HEK293 (cell line): Measurements from ENCODE around the gene SRRM2.

Experiments used
- CTCF ChIA-PET: fragments of 350-600 bp; formaldehyde crosslinking; extraction: SDS; loops from one replicate; lab custom pipeline; 2021; ENCODE audit warnings: antibody characterized with exemption; lab: Yijun Ruan, JAX
- POLR2A ChIA-PET: fragments of 300-600 bp; formaldehyde crosslinking; extraction: SDS; loops from one replicate; lab custom pipeline; 2020; ENCODE audit warnings: antibody characterized with exemption, inconsistent platforms; lab: Yijun Ruan, JAX
- H3K27ac ChIP-seq: fragments of 200-500 bp; sonication (Bioruptor generic); 2 replicates; pipeline ENCODE4 v1.5.1; 2014; ENCODE audit warnings: low read depth, low read length, control low read depth, inconsistent platforms; ENCODE audit errors: extremely low read depth
- H3K36me3 ChIP-seq, 2 experiments: fragments of 200-500 bp in 1 of 2; sonication (Bioruptor generic) in 1 of 2; 1 replicate in 1 of 2; 2 replicates in 1 of 2; pipeline ENCODE4 v1.5.1; 2014 to 2017; ENCODE audit warnings: inconsistent platforms in 2 of 2, low read length in 2 of 2; ENCODE audit not compliant: control insufficient read depth in 2 of 2, insufficient read depth in 1 of 2
- H3K4me1 ChIP-seq: fragments of 200-500 bp; sonication (Bioruptor generic); 2 replicates; pipeline ENCODE4 v1.5.1; 2014; ENCODE audit warnings: mild to moderate bottlenecking, low read length, inconsistent platforms; ENCODE audit not compliant: control insufficient read depth, insufficient read depth
- H3K4me3 ChIP-seq: 2 replicates; pipeline ENCODE4 v1.5.1; 2011; ENCODE audit warnings: low read depth, mild to moderate bottlenecking, control low read depth, low read length, moderate library complexity
- H3K9me3 ChIP-seq: fragments of 200-500 bp; sonication (Bioruptor generic); 2 replicates; pipeline ENCODE4 v1.5.1; 2014; ENCODE audit warnings: low read depth, low read length, inconsistent platforms; ENCODE audit not compliant: control insufficient read depth, insufficient read depth
- FEZF1 ChIP-seq: fragments of 450-650 bp; formaldehyde crosslinking; IDR thresholded peaks from 2 replicates; pipeline ENCODE4 v1.5.1; 2016; ENCODE audit warnings: missing biosample characterization, missing genetic modification characterization
- HOXD13 ChIP-seq: sonication (generic); formaldehyde crosslinking; IDR thresholded peaks from 2 replicates; pipeline ENCODE4 v1.8.0; 2022; ENCODE audit warnings: missing genetic modification reagents, borderline replicate concordance
- ZBTB21 ChIP-seq: fragments of 450-650 bp; formaldehyde crosslinking; IDR thresholded peaks from 2 replicates; pipeline ENCODE4 v1.5.1; 2017; ENCODE audit warnings: missing biosample characterization, missing genetic modification characterization
- ZNF112 ChIP-seq: fragments of 450-650 bp; formaldehyde crosslinking; IDR thresholded peaks from 2 replicates; pipeline ENCODE4 v1.5.0; 2017; ENCODE audit warnings: missing biosample characterization, missing genetic modification characterization
- ZNF16 ChIP-seq: fragments of 450-650 bp; formaldehyde crosslinking; IDR thresholded peaks from 2 replicates; pipeline ENCODE4 v1.5.1; 2016; ENCODE audit warnings: low read depth, missing biosample characterization, missing genetic modification characterization
- ZNF175 ChIP-seq: fragments of 450-650 bp; formaldehyde crosslinking; IDR thresholded peaks from 2 replicates; pipeline ENCODE4 v1.5.1; 2016; ENCODE audit warnings: missing biosample characterization, missing genetic modification characterization
- ZNF184 ChIP-seq: fragments of 450-650 bp; IDR thresholded peaks from 2 replicates; pipeline ENCODE4 v1.5.1; 2018; ENCODE audit warnings: missing biosample characterization, mild to moderate bottlenecking, missing genetic modification characterization
- ZNF202 ChIP-seq: fragments of 450-650 bp; formaldehyde crosslinking; IDR thresholded peaks from 2 replicates; pipeline ENCODE4 v1.5.1; 2016; ENCODE audit warnings: missing biosample characterization, missing genetic modification characterization, borderline replicate concordance
- ZNF211 ChIP-seq: fragments of 450-650 bp; formaldehyde crosslinking; IDR thresholded peaks from 2 replicates; pipeline ENCODE4 v1.5.1; 2016; ENCODE audit warnings: low read depth, missing biosample characterization, missing genetic modification characterization
- ZNF214 ChIP-seq: fragments of 450-650 bp; formaldehyde crosslinking; IDR thresholded peaks from 2 replicates; pipeline ENCODE4 v1.5.1; 2017; ENCODE audit warnings: missing biosample characterization, mild to moderate bottlenecking, missing genetic modification characterization, borderline replicate concordance
- ZNF24 ChIP-seq: fragments of 450-650 bp; formaldehyde crosslinking; IDR thresholded peaks from 2 replicates; pipeline ENCODE4 v1.5.1; 2016; ENCODE audit warnings: missing biosample characterization, missing genetic modification characterization
- ZNF335 ChIP-seq: fragments of 450-650 bp; formaldehyde crosslinking; conservative IDR thresholded peaks from 2 replicates; pipeline ENCODE4 v1.5.1; 2016; ENCODE audit warnings: missing biosample characterization, missing genetic modification characterization
- ZNF48 ChIP-seq: fragments of 450-650 bp; formaldehyde crosslinking; IDR thresholded peaks from 2 replicates; pipeline ENCODE4 v1.5.1; 2016; ENCODE audit warnings: missing biosample characterization, missing genetic modification characterization
- ZNF514 ChIP-seq: fragments of 450-650 bp; formaldehyde crosslinking; IDR thresholded peaks from 2 replicates; pipeline ENCODE4 v1.5.1; 2016; ENCODE audit warnings: missing biosample characterization, missing genetic modification characterization
- ZNF548 ChIP-seq: fragments of 450-650 bp; formaldehyde crosslinking; IDR thresholded peaks from 2 replicates; pipeline ENCODE4 v1.5.1; 2016; ENCODE audit warnings: missing biosample characterization, missing genetic modification characterization
- ZNF549 ChIP-seq: fragments of 450-650 bp; IDR thresholded peaks from 2 replicates; pipeline ENCODE4 v1.5.1; 2018; ENCODE audit warnings: missing biosample characterization, missing genetic modification characterization, mild to moderate bottlenecking, inconsistent platforms, moderate library complexity
- ZNF558 ChIP-seq: fragments of 450-650 bp; formaldehyde crosslinking; IDR thresholded peaks from 2 replicates; pipeline ENCODE4 v1.5.1; 2016; ENCODE audit warnings: missing biosample characterization, missing genetic modification characterization
- ZNF621 ChIP-seq: fragments of 450-650 bp; formaldehyde crosslinking; IDR thresholded peaks from 2 replicates; pipeline ENCODE4 v1.5.1; 2017; ENCODE audit warnings: missing biosample characterization, missing genetic modification characterization
- ZNF707 ChIP-seq: fragments of 450-650 bp; formaldehyde crosslinking; IDR thresholded peaks from 2 replicates; pipeline ENCODE4 v1.5.1; 2016; ENCODE audit warnings: missing biosample characterization, missing genetic modification characterization
- ZNF791 ChIP-seq: fragments of 450-650 bp; formaldehyde crosslinking; IDR thresholded peaks from 2 replicates; pipeline ENCODE4 v1.5.1; 2016; ENCODE audit warnings: missing biosample characterization, missing genetic modification characterization
- ZNF837 ChIP-seq: fragments of 450-650 bp; formaldehyde crosslinking; IDR thresholded peaks from 2 replicates; pipeline ENCODE4 v1.5.1; 2016; ENCODE audit warnings: missing biosample characterization, missing genetic modification characterization
- ZNF843 ChIP-seq: fragments of 450-650 bp; formaldehyde crosslinking; IDR thresholded peaks from 2 replicates; pipeline ENCODE4 v1.5.1; 2016; ENCODE audit warnings: missing biosample characterization, missing genetic modification characterization
- ZSCAN30 ChIP-seq: fragments of 450-650 bp; IDR thresholded peaks from 2 replicates; pipeline ENCODE4 v1.5.1; 2018; ENCODE audit warnings: missing biosample characterization, mild to moderate bottlenecking, missing genetic modification characterization, moderate library complexity
- TF ChIP-seq, protein P1 (sequence below): fragments of 450-650 bp; IDR thresholded peaks from 2 replicates; pipeline ENCODE4 v1.5.1; 2018; ENCODE audit warnings: missing biosample characterization, missing genetic modification characterization
- TF ChIP-seq, protein P2 (sequence below): fragments of 450-650 bp; formaldehyde crosslinking; IDR thresholded peaks from 2 replicates; pipeline ENCODE4 v1.5.1; 2016; ENCODE audit warnings: missing biosample characterization, missing genetic modification characterization
- TF ChIP-seq, protein P3 (sequence below): fragments of 450-650 bp; formaldehyde crosslinking; IDR thresholded peaks from 2 replicates; pipeline ENCODE4 v1.5.1; 2017; ENCODE audit warnings: missing biosample characterization, mild to moderate bottlenecking, missing genetic modification characterization, moderate library complexity
- TF ChIP-seq, protein P4 (sequence below): fragments of 450-650 bp; formaldehyde crosslinking; IDR thresholded peaks from 2 replicates; pipeline ENCODE4 v1.5.1; 2016; ENCODE audit warnings: missing biosample characterization, missing genetic modification characterization
- TF ChIP-seq, protein P5 (sequence below): fragments of 450-650 bp; formaldehyde crosslinking; IDR thresholded peaks from 2 replicates; pipeline ENCODE4 v1.5.1; 2016; ENCODE audit warnings: missing biosample characterization, missing genetic modification characterization

SRRM2 gene

DNA sequence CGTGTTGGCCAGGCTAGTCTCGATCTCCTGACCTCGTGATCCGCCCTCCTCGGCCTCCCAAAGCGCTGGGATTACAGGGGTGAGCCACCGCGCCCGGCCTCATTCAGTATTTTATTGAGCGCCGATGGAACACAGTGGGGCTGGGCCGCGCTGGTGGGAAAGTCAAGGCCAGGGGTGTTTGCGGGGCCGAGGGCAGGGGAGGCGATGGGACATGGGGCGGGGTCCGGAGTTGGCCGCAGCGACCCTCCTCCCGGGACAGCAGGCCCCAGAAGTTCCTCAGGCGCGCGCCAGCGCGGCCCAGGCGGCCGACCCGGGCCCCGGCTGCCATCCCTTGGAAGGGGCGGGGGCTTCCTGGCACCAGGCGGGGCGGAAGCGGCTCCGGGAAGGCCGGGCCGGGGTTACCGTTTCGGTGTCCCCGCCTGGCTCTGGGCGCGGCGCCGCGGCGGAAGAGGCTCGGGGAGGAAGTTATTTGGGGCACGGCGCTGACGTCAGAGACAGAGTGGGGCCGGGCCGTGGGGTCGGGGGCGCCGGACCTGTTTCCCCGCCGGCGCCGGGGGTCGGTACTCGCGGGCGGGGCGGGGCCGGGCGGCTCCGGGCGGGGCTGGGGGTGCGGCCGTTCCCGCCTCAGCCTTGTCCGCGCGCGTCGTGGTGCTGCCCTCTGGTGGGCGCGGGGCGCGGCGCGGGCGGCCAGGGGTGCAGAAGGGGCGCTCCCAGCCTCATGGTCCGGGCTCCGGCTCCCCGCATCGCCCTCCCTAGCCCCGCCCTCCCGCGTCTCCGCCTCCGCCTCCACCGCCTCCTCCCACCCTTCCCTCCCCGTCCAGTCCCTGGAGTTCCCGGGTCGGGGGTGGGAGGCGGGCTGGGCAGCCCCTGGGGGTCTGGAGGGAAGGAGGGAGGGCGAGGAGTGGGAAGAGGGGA, 31.5 kb upstream of the SRRM2 start:
- POLR2A ChIA-PET, result interaction anchor here (1.1 kb wide), 1 partner anchor 39 kb away, joined by 4 read pairs; the partner anchor contains the start of gene KCTD5
- H3K27ac ChIP-seq, result peak overlapping the region; percentile 78
- H3K4me3 ChIP-seq, result peak overlapping the region; percentile 65
- H3K9me3 ChIP-seq, result no peaks in the 10 kb centered on the region
- H3K36me3 ChIP-seq, result no peaks in the 10 kb centered on the region
- H3K4me1 ChIP-seq, result no peaks in the 10 kb centered on the region
- CTCF ChIA-PET, result interaction anchor here (0.5 to 0.7 kb wide), 2 partner anchors 186 to 1427 kb away, joined by 4 read pairs; no protein-coding TSS in a partner anchor
- TF ChIP-seq, protein P1, sequence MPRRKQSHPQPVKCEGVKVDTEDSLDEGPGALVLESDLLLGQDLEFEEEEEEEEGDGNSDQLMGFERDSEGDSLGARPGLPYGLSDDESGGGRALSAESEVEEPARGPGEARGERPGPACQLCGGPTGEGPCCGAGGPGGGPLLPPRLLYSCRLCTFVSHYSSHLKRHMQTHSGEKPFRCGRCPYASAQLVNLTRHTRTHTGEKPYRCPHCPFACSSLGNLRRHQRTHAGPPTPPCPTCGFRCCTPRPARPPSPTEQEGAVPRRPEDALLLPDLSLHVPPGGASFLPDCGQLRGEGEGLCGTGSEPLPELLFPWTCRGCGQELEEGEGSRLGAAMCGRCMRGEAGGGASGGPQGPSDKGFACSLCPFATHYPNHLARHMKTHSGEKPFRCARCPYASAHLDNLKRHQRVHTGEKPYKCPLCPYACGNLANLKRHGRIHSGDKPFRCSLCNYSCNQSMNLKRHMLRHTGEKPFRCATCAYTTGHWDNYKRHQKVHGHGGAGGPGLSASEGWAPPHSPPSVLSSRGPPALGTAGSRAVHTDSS (tag by site-specific recombination), result 0 out of 2 replicates have a peak, but pooled peaks have one; percentile 24
- TF ChIP-seq ZNF514 (tag by site-specific recombination) (no peak), ZNF214 (tag by site-specific recombination) (no peak), ZNF211 (tag by site-specific recombination) (no peak), ZNF548 (no peak), ZNF16 (tag by site-specific recombination) (no peak), ZNF48 (tag by site-specific recombination) (no peak), ZNF621 (no peak), ZNF202 (tag by site-specific recombination) (no peak), ZSCAN30 (peak; percentile 94), ZNF24 (peak; percentile 38; the same call in 1 of the 2 replicates), ZNF549 (tag by site-specific recombination) (no peak), ZNF175 (no peak), ZNF791 (tag by site-specific recombination) (no peak), HOXD13 (CRISPR knock-in tag) (no peak), ZNF843 (0 out of 2 replicates have a peak, but pooled peaks have one; percentile 8), ZNF184 (tag by site-specific recombination) (peak; percentile 74; the same call in 1 of the 2 replicates), ZNF112 (tag by site-specific recombination) (no peak), ZNF837 (tag by site-specific recombination) (no peak), ZNF707 (tag by site-specific recombination) (no peak), ZBTB21 (peak; percentile 99), FEZF1 (tag by site-specific recombination) (no peak), ZNF335 (tag by site-specific recombination) (peak; percentile 87), ZNF558 (tag by site-specific recombination) (no peak)
- TF ChIP-seq, protein P2, sequence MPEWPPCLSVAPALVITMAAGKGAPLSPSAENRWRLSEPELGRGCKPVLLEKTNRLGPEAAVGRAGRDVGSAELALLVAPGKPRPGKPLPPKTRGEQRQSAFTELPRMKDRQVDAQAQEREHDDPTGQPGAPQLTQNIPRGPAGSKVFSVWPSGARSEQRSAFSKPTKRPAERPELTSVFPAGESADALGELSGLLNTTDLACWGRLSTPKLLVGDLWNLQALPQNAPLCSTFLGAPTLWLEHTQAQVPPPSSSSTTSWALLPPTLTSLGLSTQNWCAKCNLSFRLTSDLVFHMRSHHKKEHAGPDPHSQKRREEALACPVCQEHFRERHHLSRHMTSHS, result no peak
- TF ChIP-seq, protein P3, sequence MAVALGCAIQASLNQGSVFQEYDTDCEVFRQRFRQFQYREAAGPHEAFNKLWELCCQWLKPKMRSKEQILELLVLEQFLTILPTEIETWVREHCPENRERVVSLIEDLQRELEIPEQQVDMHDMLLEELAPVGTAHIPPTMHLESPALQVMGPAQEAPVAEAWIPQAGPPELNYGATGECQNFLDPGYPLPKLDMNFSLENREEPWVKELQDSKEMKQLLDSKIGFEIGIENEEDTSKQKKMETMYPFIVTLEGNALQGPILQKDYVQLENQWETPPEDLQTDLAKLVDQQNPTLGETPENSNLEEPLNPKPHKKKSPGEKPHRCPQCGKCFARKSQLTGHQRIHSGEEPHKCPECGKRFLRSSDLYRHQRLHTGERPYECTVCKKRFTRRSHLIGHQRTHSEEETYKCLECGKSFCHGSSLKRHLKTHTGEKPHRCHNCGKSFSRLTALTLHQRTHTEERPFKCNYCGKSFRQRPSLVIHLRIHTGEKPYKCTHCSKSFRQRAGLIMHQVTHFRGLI, result peak; percentile 18; the same call in 1 of the 2 replicates
- TF ChIP-seq, protein P4, sequence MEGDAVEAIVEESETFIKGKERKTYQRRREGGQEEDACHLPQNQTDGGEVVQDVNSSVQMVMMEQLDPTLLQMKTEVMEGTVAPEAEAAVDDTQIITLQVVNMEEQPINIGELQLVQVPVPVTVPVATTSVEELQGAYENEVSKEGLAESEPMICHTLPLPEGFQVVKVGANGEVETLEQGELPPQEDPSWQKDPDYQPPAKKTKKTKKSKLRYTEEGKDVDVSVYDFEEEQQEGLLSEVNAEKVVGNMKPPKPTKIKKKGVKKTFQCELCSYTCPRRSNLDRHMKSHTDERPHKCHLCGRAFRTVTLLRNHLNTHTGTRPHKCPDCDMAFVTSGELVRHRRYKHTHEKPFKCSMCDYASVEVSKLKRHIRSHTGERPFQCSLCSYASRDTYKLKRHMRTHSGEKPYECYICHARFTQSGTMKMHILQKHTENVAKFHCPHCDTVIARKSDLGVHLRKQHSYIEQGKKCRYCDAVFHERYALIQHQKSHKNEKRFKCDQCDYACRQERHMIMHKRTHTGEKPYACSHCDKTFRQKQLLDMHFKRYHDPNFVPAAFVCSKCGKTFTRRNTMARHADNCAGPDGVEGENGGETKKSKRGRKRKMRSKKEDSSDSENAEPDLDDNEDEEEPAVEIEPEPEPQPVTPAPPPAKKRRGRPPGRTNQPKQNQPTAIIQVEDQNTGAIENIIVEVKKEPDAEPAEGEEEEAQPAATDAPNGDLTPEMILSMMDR (tag by site-specific recombination), result 0 out of 2 replicates have a peak, but pooled peaks have one; percentile 5
- TF ChIP-seq, protein P5, sequence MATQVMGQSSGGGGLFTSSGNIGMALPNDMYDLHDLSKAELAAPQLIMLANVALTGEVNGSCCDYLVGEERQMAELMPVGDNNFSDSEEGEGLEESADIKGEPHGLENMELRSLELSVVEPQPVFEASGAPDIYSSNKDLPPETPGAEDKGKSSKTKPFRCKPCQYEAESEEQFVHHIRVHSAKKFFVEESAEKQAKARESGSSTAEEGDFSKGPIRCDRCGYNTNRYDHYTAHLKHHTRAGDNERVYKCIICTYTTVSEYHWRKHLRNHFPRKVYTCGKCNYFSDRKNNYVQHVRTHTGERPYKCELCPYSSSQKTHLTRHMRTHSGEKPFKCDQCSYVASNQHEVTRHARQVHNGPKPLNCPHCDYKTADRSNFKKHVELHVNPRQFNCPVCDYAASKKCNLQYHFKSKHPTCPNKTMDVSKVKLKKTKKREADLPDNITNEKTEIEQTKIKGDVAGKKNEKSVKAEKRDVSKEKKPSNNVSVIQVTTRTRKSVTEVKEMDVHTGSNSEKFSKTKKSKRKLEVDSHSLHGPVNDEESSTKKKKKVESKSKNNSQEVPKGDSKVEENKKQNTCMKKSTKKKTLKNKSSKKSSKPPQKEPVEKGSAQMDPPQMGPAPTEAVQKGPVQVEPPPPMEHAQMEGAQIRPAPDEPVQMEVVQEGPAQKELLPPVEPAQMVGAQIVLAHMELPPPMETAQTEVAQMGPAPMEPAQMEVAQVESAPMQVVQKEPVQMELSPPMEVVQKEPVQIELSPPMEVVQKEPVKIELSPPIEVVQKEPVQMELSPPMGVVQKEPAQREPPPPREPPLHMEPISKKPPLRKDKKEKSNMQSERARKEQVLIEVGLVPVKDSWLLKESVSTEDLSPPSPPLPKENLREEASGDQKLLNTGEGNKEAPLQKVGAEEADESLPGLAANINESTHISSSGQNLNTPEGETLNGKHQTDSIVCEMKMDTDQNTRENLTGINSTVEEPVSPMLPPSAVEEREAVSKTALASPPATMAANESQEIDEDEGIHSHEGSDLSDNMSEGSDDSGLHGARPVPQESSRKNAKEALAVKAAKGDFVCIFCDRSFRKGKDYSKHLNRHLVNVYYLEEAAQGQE (tag by site-specific recombination), result peak; percentile 12; the same call in 1 of the 2 replicates
